ENCODE data around the gene PICALM.
"Not testable (repeated sequence)": the region's sequence is repeated elsewhere in the genome, so short reads cannot be mapped to it uniquely, and the experiment has no call there.

The PICALM gene

GRCh38 chr11:85939099-85940015, 129.5 kb downstream of the PICALM start:
- no peak for DNase-seq (ENCODE audit: low read depth)

- DNase-seq (ENCODE audit: low read depth), result no peak
These were observed 131.0 kb downstream of the PICALM start for GRCh38 chr11:85937835-85938234.

- DNase-seq (ENCODE audit: low read depth), result no peak
These were observed 133.1 kb downstream of the PICALM start for GRCh38 chr11:85935751-85936150.

GRCh38 chr11:85934596-85935169, 134.2 kb downstream of the PICALM start:
- no peak for DNase-seq (ENCODE audit: low read depth)

GRCh38 chr11:85930879-85931366, 138.0 kb downstream of the PICALM start:
- no peak for DNase-seq (ENCODE audit: low read depth)

GRCh38 chr11:85926653-85927214, 142.2 kb downstream of the PICALM start:
- DNase-seq (ENCODE audit: low read depth), result not testable (repeated sequence)

GRCh38 chr11:85923455-85923854, 145.4 kb downstream of the PICALM start:
- no peak for DNase-seq (ENCODE audit: low read depth)

GRCh38 chr11:85922367-85922766, 146.5 kb downstream of the PICALM start:
- no peak for DNase-seq (ENCODE audit: low read depth)

- no peak for DNase-seq (ENCODE audit: low read depth)
These were observed 149.7 kb downstream of the PICALM start for GRCh38 chr11:85918910-85919794.

- DNase-seq (ENCODE audit: low read depth), result no peak
These were observed 154.5 kb downstream of the PICALM start for GRCh38 chr11:85914425-85914824.

GRCh38 chr11:85913513-85913912, 155.4 kb downstream of the PICALM start:
- no peak for DNase-seq (ENCODE audit: low read depth)

- no peak for DNase-seq (ENCODE audit: low read depth)
These were observed 156.5 kb downstream of the PICALM start for GRCh38 chr11:85912414-85912813.
